Measurements from ENCODE around the gene KITLG. TPM values are rescaled to one million over a fixed set of nuclear protein-coding genes. Genes with fewer than 3 reads are reported as not detected.

The KITLG gene
- total RNA-seq, 1 experiment from 2014 or later, result 4.6 TPM

- intact Hi-C loops (cut with micrococcal nuclease; ENCODE audit: unreplicated experiment), result no loop called here
- H3K9me3 ChIP-seq (ENCODE audit: low read depth, low read length, poor library complexity, severe bottlenecking), result no peaks in the 10 kb centered on the region
- POLR2A ChIA-PET (ENCODE audit: low non-redundant PET), result no interaction called here
- TF ChIP-seq CTCF (conservative IDR thresholded peaks at IDR 0.05; ENCODE audit: low read depth, low read length), result no peak
- no peak for TF ChIP-seq EZH2 (IDR thresholded peaks at IDR 0.05; ENCODE audit: borderline replicate concordance, low read depth, low read length, poor library complexity, severe bottlenecking)
- no peak overlapping the region for H3K4me3 ChIP-seq (ENCODE audit: low read depth, low read length, poor library complexity, severe bottlenecking)
- DNase-seq (ENCODE audit: low spot score), result no peak
- H3K4me1 ChIP-seq (ENCODE audit: insufficient read depth, low read length, poor library complexity, severe bottlenecking), result peaks cover 16% of the 10 kb centered on the region
- H3K27ac ChIP-seq (ENCODE audit: low read depth, low read length, poor library complexity, severe bottlenecking), result no peak overlapping the region
- no peaks in the 10 kb centered on the region for H3K36me3 ChIP-seq (ENCODE audit: insufficient read depth, low read length, poor library complexity, severe bottlenecking)
- no peaks in the 10 kb centered on the region for H3K27me3 ChIP-seq (replicated peaks; ENCODE audit: insufficient read depth, low read depth, low read length, poor library complexity)
- CTCF ChIA-PET, result interaction anchor here (0.6 kb wide), 1 partner anchor 154 kb away, joined by 7 read pairs; no protein-coding TSS in a partner anchor
- no TSS peak for BruUV-seq (replicated peaks)
Observed at GRCh38 chr12:88546853-88547252, 33.4 kb downstream of the KITLG start.

- no peak overlapping the region for H3K27ac ChIP-seq (ENCODE audit: low read depth, low read length, poor library complexity, severe bottlenecking)
- no TSS peak for BruUV-seq (replicated peaks)
- H3K4me3 ChIP-seq (ENCODE audit: low read depth, low read length, poor library complexity, severe bottlenecking), result no peak overlapping the region
- DNase-seq (ENCODE audit: low spot score), result no peak
- ChIA-PET CTCF (no interaction called here), POLR2A (ENCODE audit: low non-redundant PET) (no interaction called here)
- no peaks in the 10 kb centered on the region for H3K27me3 ChIP-seq (replicated peaks; ENCODE audit: insufficient read depth, low read depth, low read length, poor library complexity)
- TF ChIP-seq EZH2 (IDR thresholded peaks at IDR 0.05; ENCODE audit: borderline replicate concordance, low read depth, low read length, poor library complexity, severe bottlenecking), result no peak
- TF ChIP-seq CTCF (conservative IDR thresholded peaks at IDR 0.05; ENCODE audit: low read depth, low read length), result no peak
- peaks cover 16% of the 10 kb centered on the region for H3K4me1 ChIP-seq (ENCODE audit: insufficient read depth, low read length, poor library complexity, severe bottlenecking)
- no peaks in the 10 kb centered on the region for H3K36me3 ChIP-seq (ENCODE audit: insufficient read depth, low read length, poor library complexity, severe bottlenecking)
- H3K9me3 ChIP-seq (ENCODE audit: low read depth, low read length, poor library complexity, severe bottlenecking), result no peaks in the 10 kb centered on the region
- intact Hi-C loops (cut with micrococcal nuclease; ENCODE audit: unreplicated experiment), result no loop called here
Observed at GRCh38 chr12:88546226-88546625, 34.0 kb downstream of the KITLG start.

- no peak overlapping the region for H3K27ac ChIP-seq (ENCODE audit: low read depth, low read length, poor library complexity, severe bottlenecking)
- no TSS peak for BruUV-seq (replicated peaks)
- H3K36me3 ChIP-seq (ENCODE audit: insufficient read depth, low read length, poor library complexity, severe bottlenecking), result no peaks in the 10 kb centered on the region
- ChIA-PET CTCF (no interaction called here), POLR2A (ENCODE audit: low non-redundant PET) (no interaction called here)
- DNase-seq (ENCODE audit: low spot score), result no peak
- intact Hi-C loops (cut with micrococcal nuclease; ENCODE audit: unreplicated experiment), result no loop called here
- no peaks in the 10 kb centered on the region for H3K9me3 ChIP-seq (ENCODE audit: low read depth, low read length, poor library complexity, severe bottlenecking)
- no peaks in the 10 kb centered on the region for H3K27me3 ChIP-seq (replicated peaks; ENCODE audit: insufficient read depth, low read depth, low read length, poor library complexity)
- TF ChIP-seq CTCF (conservative IDR thresholded peaks at IDR 0.05; ENCODE audit: low read depth, low read length), result no peak
- TF ChIP-seq EZH2 (IDR thresholded peaks at IDR 0.05; ENCODE audit: borderline replicate concordance, low read depth, low read length, poor library complexity, severe bottlenecking), result no peak
- H3K4me1 ChIP-seq (ENCODE audit: insufficient read depth, low read length, poor library complexity, severe bottlenecking), result peaks cover 16% of the 10 kb centered on the region
- H3K4me3 ChIP-seq (ENCODE audit: low read depth, low read length, poor library complexity, severe bottlenecking), result no peak overlapping the region
Observed at GRCh38 chr12:88544991-88545980, 35.0 kb downstream of the KITLG start.
